Measurements from ENCODE around the gene SEMA7A. TPM values are rescaled to one million over a fixed set of nuclear protein-coding genes. Genes with fewer than 3 reads are reported as not detected.
A peak's percentile ranks its signal among the peaks of the same experiment; 100 is the strongest.

The SEMA7A gene
- total and polyA plus RNA-seq, 9 donors, result 3.2 to 98.6 (median 9.0) TPM

GRCh38 chr15:74394090-74394846 lies 39.5 kb downstream of the SEMA7A start:
- Histone ChIP-seq H3K27ac (no peak overlapping the region), H3K27me3 (no peaks in the 10 kb centered on the region), H3K4me3 (no peak overlapping the region), H3K4me1 (ENCODE audit: insufficient read depth) (no peaks in the 10 kb centered on the region), H3K36me3 (no peaks in the 10 kb centered on the region), H3K9me3 (no peaks in the 10 kb centered on the region)
- no peak for DNase-seq
- intact Hi-C loops (cut with DNase I), result no loop called here
- no peak for TF ChIP-seq EP300 (IDR thresholded peaks at IDR 0.05)
- TF ChIP-seq POLR2A (IDR thresholded peaks at IDR 0.05), result no peak
- TF ChIP-seq CTCF (IDR thresholded peaks at IDR 0.05), result no peak
- WGBS, 3 donors, result 93 to 96% (median 94%) methylated on average over 11 of the region's 11 CpGs

- no peak for DNase-seq
- Histone ChIP-seq H3K9me3 (no peaks in the 10 kb centered on the region), H3K27me3 (no peaks in the 10 kb centered on the region), H3K36me3 (no peaks in the 10 kb centered on the region), H3K4me1 (ENCODE audit: insufficient read depth) (no peaks in the 10 kb centered on the region), H3K27ac (no peak overlapping the region), H3K4me3 (no peak overlapping the region)
- 92 to 97% (median 92%) methylated on average over 13 of the region's 13 CpGs for WGBS, 3 donors
- no peak for TF ChIP-seq POLR2A (IDR thresholded peaks at IDR 0.05)
- no peak for TF ChIP-seq EP300 (IDR thresholded peaks at IDR 0.05)
- no peak for TF ChIP-seq CTCF (IDR thresholded peaks at IDR 0.05)
- intact Hi-C loops (cut with DNase I), result no loop called here
Observed at GRCh38 chr15:74393423-74393822, 40.3 kb downstream of the SEMA7A start.

GRCh38 chr15:74392902-74393301 lies 40.9 kb downstream of the SEMA7A start:
- TF ChIP-seq POLR2A (IDR thresholded peaks at IDR 0.05) (no peak), CTCF (IDR thresholded peaks at IDR 0.05) (no peak), EP300 (IDR thresholded peaks at IDR 0.05) (no peak)
- Histone ChIP-seq H3K9me3 (no peaks in the 10 kb centered on the region), H3K27ac (no peak overlapping the region), H3K36me3 (no peaks in the 10 kb centered on the region), H3K4me3 (no peak overlapping the region), H3K4me1 (ENCODE audit: insufficient read depth) (no peaks in the 10 kb centered on the region), H3K27me3 (no peaks in the 10 kb centered on the region)
- intact Hi-C loops (cut with DNase I), result no loop called here
- 81 to 87% (median 82%) methylated on average over 7 of the region's 7 CpGs for WGBS, 3 donors
- DNase-seq, result no peak

GRCh38 chr15:74392451-74392830 lies 41.3 kb downstream of the SEMA7A start:
- intact Hi-C loops (cut with DNase I), result no loop called here
- Histone ChIP-seq H3K4me1 (ENCODE audit: insufficient read depth) (no peaks in the 10 kb centered on the region), H3K9me3 (no peaks in the 10 kb centered on the region), H3K27ac (no peak overlapping the region), H3K36me3 (no peaks in the 10 kb centered on the region), H3K4me3 (no peak overlapping the region), H3K27me3 (no peaks in the 10 kb centered on the region)
- 14 to 22% (median 15%) methylated on average over 8 of the region's 8 CpGs for WGBS, 3 donors
- peak in 2 of 5 donors; percentile 53 to 57 for DNase-seq
- TF ChIP-seq EP300 (IDR thresholded peaks at IDR 0.05) (no peak), CTCF (IDR thresholded peaks at IDR 0.05) (no peak), POLR2A (IDR thresholded peaks at IDR 0.05) (no peak)
